ENCODE measurements around the gene SZT2. TPM values are rescaled to one million over a fixed set of nuclear protein-coding genes. Genes with fewer than 3 reads are reported as not detected.

SZT2 gene
- polyA plus RNA-seq, 6 donors from 2014 or later: 0.77 to 11.6 (median 6.3) TPM

- Mint-ChIP-seq H3K27ac (peak overlapping the region in 1 of 6 donors; percentile 72), H3K4me3 (no peak overlapping the region), H3K4me1 (peaks cover 0 to 4% (median 0%) of the 10 kb centered on the region in 3 donors), H3K27me3 (no peaks in the 10 kb centered on the region), H3K36me3 (peaks cover 0 to 31% of the 10 kb centered on the region in 2 donors), H3K9me3 (no peaks in the 10 kb centered on the region)
- no peak for ATAC-seq (ENCODE audit: low read depth in 2 of 2)
- no peak for DNase-seq
Observed at GRCh38 chr1:43438576-43438952, 48.9 kb downstream of the SZT2 start.

- ATAC-seq (ENCODE audit: low read depth in 2 of 2): no peak
- peaks cover 0 to 4% (median 0%) of the 10 kb centered on the region in 3 donors for H3K4me1 Mint-ChIP-seq
- H3K27me3 Mint-ChIP-seq: no peaks in the 10 kb centered on the region
- H3K9me3 Mint-ChIP-seq: no peaks in the 10 kb centered on the region
- DNase-seq: no peak
- H3K27ac Mint-ChIP-seq: peak overlapping the region in 1 of 6 donors; percentile 61
- peaks cover 0 to 36% of the 10 kb centered on the region in 2 donors for H3K36me3 Mint-ChIP-seq
- H3K4me3 Mint-ChIP-seq: no peak overlapping the region
Observed at GRCh38 chr1:43438953-43439581, 49.4 kb downstream of the SZT2 start.

- H3K27ac Mint-ChIP-seq: no peak overlapping the region
- H3K4me1 Mint-ChIP-seq: peaks cover 0 to 4% (median 0%) of the 10 kb centered on the region in 3 donors
- no peaks in the 10 kb centered on the region for H3K27me3 Mint-ChIP-seq
- DNase-seq (no peak), ATAC-seq (ENCODE audit: low read depth in 2 of 2) (no peak)
- H3K36me3 Mint-ChIP-seq: peaks cover 4 to 41% of the 10 kb centered on the region in 2 donors
- no peaks in the 10 kb centered on the region for H3K9me3 Mint-ChIP-seq
- no peak overlapping the region for H3K4me3 Mint-ChIP-seq
Observed at GRCh38 chr1:43439781-43440180, 50.1 kb downstream of the SZT2 start.

GRCh38 chr1:43440358-43440757, 50.7 kb downstream of the SZT2 start:
- Mint-ChIP-seq H3K27me3 (no peaks in the 10 kb centered on the region), H3K9me3 (no peaks in the 10 kb centered on the region), H3K27ac (no peak overlapping the region), H3K36me3 (peaks cover 7 to 41% of the 10 kb centered on the region in 2 donors), H3K4me1 (peaks cover 0 to 4% (median 0%) of the 10 kb centered on the region in 3 donors), H3K4me3 (no peak overlapping the region)
- no peak for ATAC-seq (ENCODE audit: low read depth in 2 of 2)
- DNase-seq: no peak

GRCh38 chr1:43441166-43441893, 51.6 kb downstream of the SZT2 start:
- H3K4me3 Mint-ChIP-seq: peak overlapping the region in 1 of 8 donors; percentile 66
- H3K9me3 Mint-ChIP-seq: no peaks in the 10 kb centered on the region
- H3K4me1 Mint-ChIP-seq: peaks cover 0 to 4% (median 0%) of the 10 kb centered on the region in 3 donors
- peaks cover 9 to 47% of the 10 kb centered on the region in 2 donors for H3K36me3 Mint-ChIP-seq
- no peak for ATAC-seq (ENCODE audit: low read depth in 2 of 2)
- no peak overlapping the region for H3K27ac Mint-ChIP-seq
- no peaks in the 10 kb centered on the region for H3K27me3 Mint-ChIP-seq
- DNase-seq: no peak

- Mint-ChIP-seq H3K36me3 (peaks cover 12 to 53% of the 10 kb centered on the region in 2 donors), H3K4me3 (no peak overlapping the region), H3K4me1 (peaks cover 0 to 4% (median 0%) of the 10 kb centered on the region in 3 donors), H3K9me3 (no peaks in the 10 kb centered on the region), H3K27me3 (no peaks in the 10 kb centered on the region), H3K27ac (no peak overlapping the region)
- DNase-seq (no peak), ATAC-seq (ENCODE audit: low read depth in 2 of 2) (no peak)
Observed at GRCh38 chr1:43441894-43442637, 52.4 kb downstream of the SZT2 start.

- Mint-ChIP-seq H3K27ac (no peak overlapping the region), H3K9me3 (no peaks in the 10 kb centered on the region), H3K4me3 (no peak overlapping the region), H3K4me1 (peaks cover 0 to 4% (median 0%) of the 10 kb centered on the region in 3 donors), H3K27me3 (no peaks in the 10 kb centered on the region), H3K36me3 (peaks cover 12 to 58% of the 10 kb centered on the region in 2 donors)
- no peak for DNase-seq
- ATAC-seq (ENCODE audit: low read depth in 2 of 2): no peak
Observed at GRCh38 chr1:43442756-43443155, 53.1 kb downstream of the SZT2 start.

- Mint-ChIP-seq H3K4me3 (no peak overlapping the region), H3K27me3 (no peaks in the 10 kb centered on the region), H3K9me3 (no peaks in the 10 kb centered on the region), H3K36me3 (peaks cover 12 to 58% of the 10 kb centered on the region in 2 donors), H3K4me1 (peaks cover 0 to 4% (median 0%) of the 10 kb centered on the region in 3 donors), H3K27ac (no peak overlapping the region)
- no peak for ATAC-seq (ENCODE audit: low read depth in 2 of 2)
- DNase-seq: no peak
Observed at GRCh38 chr1:43443197-43443946, 53.7 kb downstream of the SZT2 start.

- peaks cover 16 to 56% of the 10 kb centered on the region in 2 donors for H3K36me3 Mint-ChIP-seq
- H3K4me1 Mint-ChIP-seq: peaks cover 0 to 4% (median 1%) of the 10 kb centered on the region in 3 donors
- no peak overlapping the region for H3K4me3 Mint-ChIP-seq
- no peak for ATAC-seq (ENCODE audit: low read depth in 2 of 2)
- no peaks in the 10 kb centered on the region for H3K9me3 Mint-ChIP-seq
- DNase-seq: no peak
- peak overlapping the region in 4 of 6 donors; percentile 2 to 81 (median 50) for H3K27ac Mint-ChIP-seq
- no peaks in the 10 kb centered on the region for H3K27me3 Mint-ChIP-seq
Observed at GRCh38 chr1:43444151-43444828, 54.6 kb downstream of the SZT2 start.

- peaks cover 17 to 55% of the 10 kb centered on the region in 2 donors for H3K36me3 Mint-ChIP-seq
- H3K4me1 Mint-ChIP-seq: peaks cover 0 to 5% (median 0%) of the 10 kb centered on the region in 3 donors
- H3K27me3 Mint-ChIP-seq: no peaks in the 10 kb centered on the region
- H3K4me3 Mint-ChIP-seq: no peak overlapping the region
- ATAC-seq (ENCODE audit: low read depth in 2 of 2) (no peak), DNase-seq (no peak)
- peak overlapping the region in 3 of 6 donors; percentile 21 to 81 (median 78) for H3K27ac Mint-ChIP-seq
- no peaks in the 10 kb centered on the region for H3K9me3 Mint-ChIP-seq
Observed at GRCh38 chr1:43444836-43445235, 55.1 kb downstream of the SZT2 start.

GRCh38 chr1:43445606-43446387, 56.1 kb downstream of the SZT2 start:
- Mint-ChIP-seq H3K27ac (peak overlapping the region in 2 of 6 donors; percentile 36 to 74), H3K36me3 (peaks cover 17 to 53% of the 10 kb centered on the region in 2 donors), H3K4me3 (no peak overlapping the region), H3K4me1 (peaks cover 0 to 5% (median 0%) of the 10 kb centered on the region in 3 donors), H3K9me3 (no peaks in the 10 kb centered on the region), H3K27me3 (no peaks in the 10 kb centered on the region)
- no peak for DNase-seq
- ATAC-seq (ENCODE audit: low read depth in 2 of 2): no peak

GRCh38 chr1:43446388-43446740, 56.7 kb downstream of the SZT2 start:
- ATAC-seq (ENCODE audit: low read depth in 2 of 2): no peak
- H3K36me3 Mint-ChIP-seq: peaks cover 17 to 47% of the 10 kb centered on the region in 2 donors
- H3K9me3 Mint-ChIP-seq: no peaks in the 10 kb centered on the region
- peaks cover 0 to 5% (median 0%) of the 10 kb centered on the region in 3 donors for H3K4me1 Mint-ChIP-seq
- no peaks in the 10 kb centered on the region for H3K27me3 Mint-ChIP-seq
- no peak for DNase-seq
- no peak overlapping the region for H3K4me3 Mint-ChIP-seq
- no peak overlapping the region for H3K27ac Mint-ChIP-seq
